Kidney capillary endothelial cell (primary cell): ENCODE data around the gene IL1RAPL1.

Experiments used
- DNase-seq: peaks from one replicate; pipeline ENCODE4 v3.0.0-alpha.2; 2018; ENCODE audit warnings: low spot score

IL1RAPL1 gene

GRCh38 chrX:28979877-28980276, 392.6 kb downstream of the IL1RAPL1 start:
- DNase-seq, result no peak

GRCh38 chrX:28981952-28982351, 394.7 kb downstream of the IL1RAPL1 start:
- no peak for DNase-seq

GRCh38 chrX:28988246-28988645, 401.0 kb downstream of the IL1RAPL1 start:
- DNase-seq, result no peak

GRCh38 chrX:28997706-28998463, 410.6 kb downstream of the IL1RAPL1 start:
- DNase-seq, result no peak

GRCh38 chrX:28998609-28999135, 411.4 kb downstream of the IL1RAPL1 start:
- DNase-seq, result no peak

- no peak for DNase-seq
These were observed 425.6 kb downstream of the IL1RAPL1 start for GRCh38 chrX:29012867-29013266.

GRCh38 chrX:29023207-29023606, 436.0 kb downstream of the IL1RAPL1 start:
- DNase-seq, result no peak

GRCh38 chrX:29024871-29025270, 437.6 kb downstream of the IL1RAPL1 start:
- no peak for DNase-seq

- no peak for DNase-seq
These were observed 452.3 kb downstream of the IL1RAPL1 start for GRCh38 chrX:29039501-29039900.

GRCh38 chrX:29040160-29040559, 452.9 kb downstream of the IL1RAPL1 start:
- no peak for DNase-seq

- DNase-seq, result no peak
These were observed 455.1 kb downstream of the IL1RAPL1 start for GRCh38 chrX:29042341-29042740.

- DNase-seq, result no peak
These were observed 456.5 kb downstream of the IL1RAPL1 start for GRCh38 chrX:29043746-29044145.

- no peak for DNase-seq
These were observed 457.4 kb downstream of the IL1RAPL1 start for GRCh38 chrX:29044423-29045184.

- no peak for DNase-seq
These were observed 478.2 kb downstream of the IL1RAPL1 start for GRCh38 chrX:29065477-29065876.

- DNase-seq, result no peak
These were observed 479.3 kb downstream of the IL1RAPL1 start for GRCh38 chrX:29066516-29066915.

- no peak for DNase-seq
These were observed 480.1 kb downstream of the IL1RAPL1 start for GRCh38 chrX:29067351-29067750.

GRCh38 chrX:29071525-29072320, 484.5 kb downstream of the IL1RAPL1 start:
- no peak for DNase-seq

- no peak for DNase-seq
These were observed 495.3 kb downstream of the IL1RAPL1 start for GRCh38 chrX:29082558-29082957.

- DNase-seq, result no peak
These were observed 496.6 kb downstream of the IL1RAPL1 start for GRCh38 chrX:29083823-29084222.

GRCh38 chrX:29090811-29091210, 503.6 kb downstream of the IL1RAPL1 start:
- DNase-seq, result no peak

- no peak for DNase-seq
These were observed 520.0 kb downstream of the IL1RAPL1 start for GRCh38 chrX:29107231-29107630.

- DNase-seq, result no peak
These were observed 522.8 kb downstream of the IL1RAPL1 start for GRCh38 chrX:29110041-29110440.
